ENCODE measurements around the gene NPDC1. TPM values are rescaled to one million over a fixed set of nuclear protein-coding genes. Genes with fewer than 3 reads are reported as not detected.

The NPDC1 gene
- 95.3 TPM for total RNA-seq
- long read RNA-seq, transcript NPDC1-201 (8 exons, 2,187 nt) = minor isoform, 18 of 178 reads
- long read RNA-seq, transcript NPDC1-202 (9 exons, 1,494 nt) = major isoform, 135 of 178 reads
- long read RNA-seq, partial matches to known transcripts = 11 of 178 reads
- long read RNA-seq, other reads (novel, unspliced or antisense) = 13 of 178 reads

GRCh38 chr9:137046088-137046787 is at the start of gene NPDC1:
NPDC1 (minus strand) TSS chr9:137046177; CDS start chr9:137045989, 188 bp downstream.
- no peak for DNase-seq (ENCODE audit: low spot score)

GRCh38 chr9:137089232-137089947 is 43.4 kb upstream of the NPDC1 start:
- DNase-seq (ENCODE audit: low spot score) = no peak

- no peak for DNase-seq (ENCODE audit: low spot score)
Measured at GRCh38 chr9:137088121-137088520, 42.1 kb upstream of the NPDC1 start.

DNA sequence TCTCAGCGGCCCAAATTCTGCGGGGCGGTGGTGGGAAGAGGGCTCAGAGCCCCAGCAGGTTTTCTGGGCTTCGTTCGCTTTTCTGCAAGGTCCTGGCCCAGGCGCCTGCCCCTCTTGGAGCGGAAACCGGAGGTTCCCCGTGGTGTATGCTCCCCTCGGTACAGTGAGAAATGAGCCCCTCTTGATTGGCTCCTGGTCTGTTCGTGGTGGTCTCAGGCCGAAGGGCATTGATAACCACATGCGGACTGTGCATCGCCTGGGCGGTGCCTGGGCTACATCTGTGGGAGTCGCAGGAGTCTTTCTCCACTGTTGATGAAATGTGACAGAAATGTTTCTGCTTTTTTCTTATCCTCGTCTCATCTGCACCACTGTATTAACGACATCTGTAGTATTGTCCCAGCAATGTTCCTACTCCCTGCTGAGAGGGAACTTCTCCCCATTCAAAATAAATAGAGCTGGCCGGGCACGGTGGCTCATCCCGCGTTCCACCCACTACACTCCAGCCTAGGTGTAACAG is 41.5 kb upstream of the NPDC1 start:
- no peak for DNase-seq (ENCODE audit: low spot score)

DNA sequence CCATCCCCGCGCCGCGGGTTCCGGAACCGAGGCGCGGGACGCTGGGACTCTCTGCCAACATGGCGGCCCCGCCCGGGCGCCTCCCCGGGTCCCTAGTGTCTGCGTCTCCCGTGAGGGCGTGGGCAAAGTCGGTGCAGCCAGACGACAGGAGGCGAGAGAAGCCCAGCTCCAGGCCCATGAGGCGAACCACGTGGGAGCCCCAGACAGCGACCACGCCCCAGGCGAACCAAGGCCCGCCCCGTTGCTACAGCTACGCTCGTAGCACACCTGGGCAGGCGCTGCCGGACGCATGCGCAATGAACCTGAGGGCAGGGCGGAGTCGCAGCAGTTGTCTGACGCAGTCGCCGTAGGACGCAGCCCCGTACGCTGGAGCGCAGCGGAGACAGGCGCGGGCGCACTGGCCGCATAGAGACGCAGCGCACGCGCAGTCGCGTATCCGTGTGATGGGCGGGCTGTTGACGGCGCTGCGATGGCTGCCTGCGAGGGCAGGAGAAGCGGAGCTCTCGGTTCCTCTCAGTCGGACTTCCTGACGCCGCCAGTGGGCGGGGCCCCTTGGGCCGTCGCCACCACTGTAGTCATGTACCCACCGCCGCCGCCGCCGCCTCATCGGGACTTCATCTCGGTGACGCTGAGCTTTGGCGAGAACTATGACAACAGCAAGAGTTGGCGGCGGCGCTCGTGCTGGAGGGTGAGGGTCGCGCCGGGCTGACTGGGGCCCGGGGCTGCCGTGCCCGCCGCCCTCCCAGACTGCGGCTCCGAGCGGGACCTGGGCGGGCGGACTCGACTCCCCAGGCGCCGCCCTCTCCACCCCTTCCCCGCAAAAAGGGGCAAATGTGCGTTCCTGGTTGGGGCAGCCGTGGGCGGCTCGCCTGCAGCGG is 40.8 kb upstream of the NPDC1 start, which contains the start of gene MAN1B1:
MAN1B1 (plus strand) TSS at position 455 of the 878 bp plus-strand sequence; CDS start at position 470, 15 bp downstream.
- peak; percentile 99 for DNase-seq (ENCODE audit: low spot score)

DNA sequence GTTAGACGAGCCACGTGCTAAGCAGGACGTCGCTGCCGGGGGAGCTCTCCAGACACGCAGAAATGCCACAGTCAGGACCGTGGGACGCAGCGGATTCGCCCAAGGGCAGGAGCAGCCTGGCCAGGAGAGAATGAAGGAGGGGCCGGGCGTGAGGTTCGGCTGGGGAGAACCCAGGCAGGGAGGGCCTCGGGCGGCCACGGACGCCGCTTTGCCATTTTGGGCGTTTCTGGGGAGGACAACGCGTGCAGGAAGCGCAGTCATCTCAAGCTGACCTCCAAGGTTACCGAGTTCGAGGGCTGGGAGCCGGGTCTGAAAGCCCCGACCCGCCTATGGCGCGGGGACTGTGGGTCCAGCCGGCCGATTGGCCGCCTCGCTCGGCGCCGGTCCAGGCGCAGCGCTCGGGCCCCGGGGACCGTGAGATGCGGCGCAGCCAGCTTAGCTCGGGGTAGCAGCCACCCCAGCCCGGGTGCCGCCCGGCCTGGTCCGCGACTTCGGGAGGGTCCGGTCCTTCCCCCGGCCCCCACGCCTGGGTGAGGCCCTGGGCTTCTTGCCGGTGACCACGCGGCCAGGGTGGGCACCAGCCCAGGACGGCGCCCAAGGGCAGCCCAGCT is 40.0 kb upstream of the NPDC1 start:
- no peak for DNase-seq (ENCODE audit: low spot score)

- no peak for DNase-seq (ENCODE audit: low spot score)
Measured at GRCh38 chr9:137084526-137084925, 38.5 kb upstream of the NPDC1 start.

- no peak for DNase-seq (ENCODE audit: low spot score)
Measured at GRCh38 chr9:137083394-137084004, 37.5 kb upstream of the NPDC1 start.

DNA sequence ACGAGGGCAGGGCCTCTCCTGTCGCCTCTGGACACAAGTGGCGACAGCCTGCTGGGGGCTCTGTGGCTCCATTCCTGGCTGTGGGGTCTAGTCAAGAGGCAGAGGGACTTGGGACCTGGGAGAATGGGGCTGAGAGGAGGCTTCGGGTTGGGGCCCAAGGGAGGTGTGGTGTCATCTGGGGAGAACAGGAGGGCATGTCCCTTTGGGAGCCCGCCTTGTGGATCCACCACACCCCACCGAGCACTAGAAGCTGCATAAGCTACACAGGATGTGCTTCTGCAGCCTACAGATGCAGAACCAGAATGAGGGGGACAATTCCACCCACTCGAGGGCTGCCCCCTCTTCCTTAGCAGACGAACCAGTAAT is 36.9 kb upstream of the NPDC1 start:
- no peak for DNase-seq (ENCODE audit: low spot score)

GRCh38 chr9:137082222-137082924 is 36.4 kb upstream of the NPDC1 start:
- no peak for DNase-seq (ENCODE audit: low spot score)

- DNase-seq (ENCODE audit: low spot score) = no peak
Measured at GRCh38 chr9:137080260-137081122, 34.5 kb upstream of the NPDC1 start.

DNA sequence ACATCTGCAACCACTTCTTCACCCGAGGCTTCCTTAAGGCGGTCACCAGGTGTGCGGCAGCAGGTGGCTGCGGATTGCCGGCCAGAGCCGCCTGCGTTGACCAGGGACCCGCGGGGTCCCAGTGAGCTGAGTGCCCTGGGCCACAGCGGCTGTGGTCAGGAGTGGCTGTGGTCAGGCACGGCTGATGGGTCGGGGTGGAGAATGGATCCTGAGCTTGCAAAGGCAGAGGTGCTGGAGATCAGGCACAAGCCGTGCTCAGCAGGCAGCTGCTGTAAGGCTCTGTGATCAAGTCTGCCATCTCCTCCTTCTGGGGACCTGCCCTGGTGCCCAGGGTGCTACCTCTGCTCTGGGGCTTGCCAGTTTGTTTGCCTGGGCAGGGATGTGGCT is 33.4 kb upstream of the NPDC1 start:
- DNase-seq (ENCODE audit: low spot score) = no peak

GRCh38 chr9:137078701-137079400 is 32.9 kb upstream of the NPDC1 start:
- DNase-seq (ENCODE audit: low spot score) = no peak

GRCh38 chr9:137077758-137078693 is 32.0 kb upstream of the NPDC1 start:
- DNase-seq (ENCODE audit: low spot score) = peak; percentile 89

DNA sequence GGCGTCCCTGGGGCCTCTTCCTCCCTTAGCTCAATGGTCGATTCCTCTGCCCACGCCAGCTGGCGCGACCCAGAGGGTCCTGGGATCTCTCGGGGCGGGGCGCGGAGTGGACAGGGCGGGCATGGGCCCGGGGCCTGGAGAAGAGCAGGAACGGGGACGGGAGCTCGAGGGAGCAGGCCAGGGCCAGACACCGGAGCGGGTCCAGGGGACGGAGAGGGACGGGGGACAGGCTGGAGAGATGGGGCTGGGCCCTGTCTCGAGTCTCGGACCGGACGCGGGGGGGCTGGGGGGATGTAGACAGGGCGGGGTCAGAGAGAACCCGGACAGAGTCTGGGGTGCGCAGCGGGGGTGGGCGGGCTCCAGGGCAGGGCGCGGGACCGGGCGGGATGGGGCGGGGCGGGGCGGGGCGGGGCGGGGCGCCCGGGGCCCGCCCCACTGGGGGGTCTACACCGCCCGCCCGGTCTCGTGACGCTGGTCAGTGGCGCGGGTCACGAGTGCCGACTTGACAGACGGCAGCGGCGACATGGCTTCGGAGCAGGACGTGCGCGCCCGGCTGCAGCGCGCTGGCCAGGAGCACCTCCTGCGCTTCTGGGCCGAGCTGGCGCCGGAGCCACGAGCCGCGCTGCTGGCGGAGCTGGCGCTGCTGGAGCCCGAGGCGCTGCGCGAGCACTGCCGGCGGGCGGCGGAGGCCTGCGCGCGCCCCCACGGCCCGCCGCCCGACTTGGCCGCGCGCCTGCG is 31.2 kb upstream of the NPDC1 start, which contains the start of gene UAP1L1:
UAP1L1 (plus strand) TSS at position 508 of the 738 bp plus-strand sequence; CDS start at position 524, 16 bp downstream.
- peak; percentile 91 for DNase-seq (ENCODE audit: low spot score)

- no peak for DNase-seq (ENCODE audit: low spot score)
Measured at GRCh38 chr9:137076636-137077009, 30.6 kb upstream of the NPDC1 start.
